T1000 (cell line): Measurements from ENCODE around the gene POLDIP2.
"Not testable (repeated sequence)": the region's sequence is repeated elsewhere in the genome, so short reads cannot be mapped to it uniquely, and the experiment has no call there.

Source experiments
- DNase-seq: peaks from one replicate; lab custom pipeline; 2025; ENCODE audit warnings: mixed read lengths; lab: John Stamatoyannopoulos, UW

The POLDIP2 gene

GRCh38 chr17:28365487-28365886, 8.2 kb upstream of the POLDIP2 start:
- DNase-seq = no peak

DNA sequence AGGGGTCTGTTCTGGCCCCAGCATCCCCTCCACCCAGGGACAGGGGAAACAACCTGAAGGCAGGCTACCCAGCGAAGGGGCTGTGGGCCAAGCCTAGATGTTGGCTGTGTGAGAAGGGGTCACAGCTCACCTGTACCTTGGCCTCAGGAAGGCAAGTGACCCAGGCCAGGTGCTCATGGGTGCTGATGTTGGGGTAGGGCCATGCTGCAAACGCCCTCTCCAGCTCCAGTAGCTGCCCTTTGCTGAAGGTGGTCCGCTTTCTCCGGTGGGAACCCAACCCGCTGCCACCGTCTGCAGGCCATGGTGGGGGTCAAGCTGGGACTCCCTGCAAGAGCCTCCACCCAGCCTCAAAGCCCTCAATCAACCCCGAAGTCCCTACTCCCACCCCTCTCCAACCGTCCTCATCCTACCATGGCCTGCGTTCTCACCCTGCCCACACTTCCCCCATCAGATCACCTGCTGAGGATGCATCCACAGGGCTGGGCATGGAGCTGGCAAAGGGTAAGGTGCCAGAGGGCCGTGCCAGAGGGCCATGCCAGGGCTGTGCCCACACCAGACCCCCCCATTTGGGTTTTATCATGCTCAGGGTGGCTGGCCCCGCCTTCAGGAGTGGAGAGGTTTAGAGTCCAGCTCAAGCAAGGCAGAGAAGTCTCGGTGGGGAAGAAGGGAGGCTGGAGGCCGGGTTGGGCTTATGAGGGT, 7.5 kb upstream of the POLDIP2 start, which contains the start of gene SEBOX:
SEBOX (minus strand) TSS at position 535 of the 699 bp plus-strand sequence; CDS start at position 487, 48 bp downstream.
- no peak for DNase-seq

DNA sequence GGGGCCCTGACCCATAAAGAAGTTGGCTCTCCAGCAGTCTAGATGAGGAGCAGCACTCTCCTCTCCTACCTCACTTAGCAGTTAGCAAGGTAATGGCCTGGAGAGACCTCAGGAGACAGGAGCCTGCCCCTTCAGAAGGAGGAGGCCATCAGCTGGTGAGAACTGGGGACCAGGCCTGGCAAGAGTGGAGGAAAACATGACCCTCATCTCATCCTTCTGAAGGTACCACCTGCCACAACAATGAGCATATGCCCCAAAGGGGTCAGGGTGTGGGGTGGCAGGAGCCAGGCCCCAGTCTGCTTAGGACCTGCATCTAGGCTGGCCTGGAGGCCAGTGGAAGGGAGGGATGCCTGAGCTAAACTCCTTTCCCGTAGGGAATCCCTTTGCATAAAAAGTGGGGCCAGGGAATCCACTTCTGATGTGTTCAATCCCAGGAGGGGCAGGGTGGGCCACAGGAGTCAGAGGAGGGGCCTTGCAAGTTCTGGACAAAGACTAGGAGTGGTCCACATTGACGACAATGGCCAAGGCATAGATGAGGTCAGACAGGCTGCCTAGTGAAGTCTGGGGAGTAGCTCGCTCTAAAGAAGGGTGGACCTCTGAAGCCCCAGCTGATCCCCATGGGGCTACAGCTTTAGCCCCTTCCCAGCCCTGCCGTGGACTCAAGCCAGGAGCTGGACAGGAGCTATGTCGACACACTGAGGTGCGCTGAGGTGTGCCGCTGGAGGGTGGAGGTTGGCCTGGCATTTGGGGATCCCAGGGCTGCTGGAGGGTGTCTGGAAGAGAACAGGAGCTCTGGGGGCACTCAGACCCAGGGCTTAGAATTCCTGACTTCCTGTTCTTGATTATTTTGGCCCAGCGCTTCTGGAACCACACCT, 6.7 kb upstream of the POLDIP2 start:
- no peak for DNase-seq

GRCh38 chr17:28363186-28363585, 5.9 kb upstream of the POLDIP2 start:
- no peak for DNase-seq

- no peak for DNase-seq
Observed at GRCh38 chr17:28357901-28358197, 522 bp upstream of the POLDIP2 start.

- no peak for DNase-seq
Observed at GRCh38 chr17:28350271-28350670, 7.1 kb downstream of the POLDIP2 start.

GRCh38 chr17:28348979-28349378, 8.3 kb downstream of the POLDIP2 start:
- no peak for DNase-seq

DNA sequence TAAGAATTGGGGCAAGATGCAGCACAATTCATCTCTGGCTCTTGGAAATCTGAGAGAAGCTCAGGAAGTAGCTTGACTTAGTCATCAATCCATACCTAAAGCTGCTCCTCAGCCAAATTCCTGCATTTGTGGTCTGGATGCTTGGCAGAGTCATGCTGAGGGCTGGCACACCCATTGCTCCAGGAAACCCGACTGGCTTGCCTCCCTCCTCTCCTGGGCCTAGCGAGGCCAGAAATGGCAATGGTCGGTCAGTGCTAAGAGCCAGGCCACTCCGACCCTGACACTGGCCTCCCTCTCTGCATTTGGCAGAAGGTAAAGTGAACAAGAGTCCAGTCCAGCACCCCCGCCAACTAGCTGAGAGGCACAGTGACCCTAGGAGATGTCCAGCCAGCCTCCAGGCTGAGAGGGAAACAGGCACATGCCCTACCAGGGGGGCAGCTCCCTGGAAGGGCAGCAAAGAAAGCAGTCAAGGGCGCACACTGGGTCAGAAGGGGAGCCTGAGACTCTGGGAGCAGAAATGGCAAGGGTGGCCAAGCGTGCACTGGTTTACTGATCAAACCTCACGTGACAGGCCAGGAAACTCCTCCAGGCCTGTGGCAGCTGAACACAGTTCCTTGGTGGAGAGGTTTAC, 10.0 kb downstream of the POLDIP2 start:
- DNase-seq = peak; percentile 51

DNA sequence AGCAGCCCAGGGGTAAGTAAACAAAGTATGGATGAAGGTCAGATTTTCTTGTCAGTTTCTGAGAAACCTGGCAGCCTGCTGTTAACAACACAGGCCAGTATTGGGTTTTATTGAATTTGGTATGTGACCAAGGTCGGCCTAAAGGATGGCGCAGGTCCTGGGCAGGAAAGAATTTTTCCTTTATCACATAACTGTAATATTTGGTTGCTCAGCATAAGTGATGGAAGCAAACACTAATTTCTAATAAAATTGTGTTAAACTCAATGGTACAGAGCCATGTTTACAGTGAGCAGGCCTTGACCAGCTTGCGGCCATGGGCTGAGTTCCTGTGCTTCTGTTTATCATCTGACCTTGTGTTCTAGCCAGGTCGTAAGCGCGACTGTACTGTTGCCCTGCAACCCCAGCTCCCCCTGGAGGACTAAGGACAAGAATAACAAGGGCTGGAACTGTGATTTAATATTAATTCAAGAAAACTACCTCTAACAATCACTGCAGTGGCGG, 10.5 kb downstream of the POLDIP2 start:
- DNase-seq = no peak

DNA sequence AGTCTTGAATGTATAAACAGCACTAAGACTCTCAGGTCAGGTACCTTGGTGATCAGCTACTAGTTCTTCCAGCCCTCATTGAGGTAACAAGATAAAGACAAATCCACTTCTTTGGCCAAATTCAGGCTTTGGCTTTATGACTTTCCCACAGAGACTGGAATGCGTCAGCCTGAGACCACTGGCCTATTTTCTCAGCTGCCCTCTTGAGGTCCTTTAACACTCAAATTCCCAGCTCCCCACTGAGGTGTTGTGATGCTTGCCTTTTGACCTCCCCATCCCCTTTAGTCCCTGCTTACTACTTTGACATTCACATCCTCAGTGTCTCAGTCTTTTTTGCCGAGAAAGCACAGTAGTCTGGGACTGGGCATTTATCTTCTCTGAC, 11.1 kb downstream of the POLDIP2 start:
- DNase-seq = no peak

- DNase-seq = no peak
Observed at GRCh38 chr17:28345419-28346198, 11.7 kb downstream of the POLDIP2 start.

- no peak for DNase-seq
Observed at GRCh38 chr17:28344435-28344901, 12.9 kb downstream of the POLDIP2 start.

DNA sequence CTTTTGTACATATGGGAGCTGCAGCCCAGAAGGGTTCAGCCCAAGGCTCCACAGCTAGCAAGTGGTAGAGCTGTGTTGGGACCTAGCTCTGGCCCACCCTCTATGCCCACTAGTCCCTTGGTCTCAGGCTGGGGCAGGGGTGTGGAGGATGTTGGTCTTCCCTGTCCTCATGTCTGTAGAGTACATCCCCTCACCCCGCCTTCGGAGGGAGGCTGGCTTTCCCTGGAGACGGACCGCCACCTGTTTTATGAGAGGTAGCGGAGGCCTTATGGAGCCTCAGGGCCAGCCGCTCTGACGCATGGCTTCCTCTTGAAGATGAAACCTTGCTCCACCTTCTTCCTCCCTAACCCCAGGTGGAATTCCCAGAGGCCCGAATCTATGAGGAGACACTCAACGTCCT, 13.3 kb downstream of the POLDIP2 start:
- no peak for DNase-seq

GRCh38 chr17:28343491-28343932, 13.8 kb downstream of the POLDIP2 start:
- no peak for DNase-seq

GRCh38 chr17:28342313-28342712, 15.0 kb downstream of the POLDIP2 start:
- DNase-seq = no peak

- no peak for DNase-seq
Observed at GRCh38 chr17:28341516-28341915, 15.8 kb downstream of the POLDIP2 start.

- DNase-seq = no peak
Observed at GRCh38 chr17:28340374-28340773, 17.0 kb downstream of the POLDIP2 start.

- DNase-seq = no peak
Observed at GRCh38 chr17:28339431-28339830, 17.9 kb downstream of the POLDIP2 start.

- not testable (repeated sequence) for DNase-seq
Observed at GRCh38 chr17:28338769-28339212, 18.5 kb downstream of the POLDIP2 start.

- DNase-seq = no peak
Observed at GRCh38 chr17:28338056-28338768, 19.1 kb downstream of the POLDIP2 start.
